GM19397 (cell line): ENCODE measurements around the gene PTPRC.

Experiments
- ATAC-seq: cut with Tn5 transposase; IDR thresholded peaks from one replicate; pipeline ENCODE4 v1.9.1; 2021; ENCODE audit warnings: mild to moderate bottlenecking, moderate library complexity; ENCODE audit not compliant: unreplicated experiment

PTPRC gene

DNA sequence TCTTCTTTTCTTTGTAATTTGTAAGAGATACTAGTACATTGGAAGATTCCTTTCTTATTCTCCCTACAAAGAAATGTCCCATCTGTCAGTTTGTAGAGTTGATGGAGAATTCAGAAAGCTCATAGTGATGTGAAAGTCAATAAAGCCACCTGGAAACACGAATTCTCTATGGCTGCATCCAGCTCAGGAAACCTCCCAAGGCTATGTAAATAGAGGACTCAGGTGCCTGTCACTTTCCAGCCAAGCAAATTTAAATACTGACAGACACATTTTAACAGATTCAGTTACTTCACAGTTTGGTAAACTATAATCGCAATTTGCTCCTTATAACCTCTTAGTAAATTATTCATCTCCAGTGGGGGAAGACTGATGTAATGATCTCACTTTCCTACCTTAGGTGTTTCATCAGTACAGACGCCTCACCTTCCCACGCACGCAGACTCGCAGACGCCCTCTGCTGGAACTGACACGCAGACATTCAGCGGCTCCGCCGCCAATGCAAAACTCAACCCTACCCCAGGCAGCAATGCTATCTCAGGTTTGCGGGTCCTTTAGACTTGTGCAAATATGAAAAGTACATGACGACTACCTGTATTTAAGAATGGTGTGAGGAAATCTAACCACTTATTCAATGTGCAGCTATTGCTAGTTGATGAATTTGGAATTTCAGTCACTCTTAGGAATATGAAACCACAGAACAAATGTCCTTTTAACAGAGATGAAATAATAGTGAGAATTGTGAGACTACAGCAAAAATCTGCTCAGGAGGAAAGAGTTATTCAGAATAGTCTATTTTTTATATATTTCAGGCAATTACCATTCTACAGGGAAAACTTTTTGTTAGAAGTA is 60.6 kb downstream of the PTPRC start:
- ATAC-seq, result no peak

DNA sequence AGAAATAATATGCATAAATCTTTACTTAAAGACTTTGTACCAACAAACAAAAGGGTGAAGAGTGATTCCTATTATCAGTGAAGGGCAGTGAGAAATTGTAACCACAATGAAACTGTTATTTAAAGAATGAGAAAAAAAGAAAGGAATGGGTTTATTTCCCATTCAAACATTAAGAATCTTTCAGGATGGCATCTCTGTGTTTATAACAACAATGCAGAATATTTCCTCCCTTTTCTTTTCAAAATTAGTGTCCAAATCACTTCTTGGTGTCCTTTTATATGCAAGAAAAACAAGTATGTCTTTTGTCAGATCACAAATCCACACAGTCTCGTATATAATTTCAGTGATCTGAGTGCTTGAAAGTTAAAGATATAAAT is 61.2 kb downstream of the PTPRC start:
- ATAC-seq, result no peak

DNA sequence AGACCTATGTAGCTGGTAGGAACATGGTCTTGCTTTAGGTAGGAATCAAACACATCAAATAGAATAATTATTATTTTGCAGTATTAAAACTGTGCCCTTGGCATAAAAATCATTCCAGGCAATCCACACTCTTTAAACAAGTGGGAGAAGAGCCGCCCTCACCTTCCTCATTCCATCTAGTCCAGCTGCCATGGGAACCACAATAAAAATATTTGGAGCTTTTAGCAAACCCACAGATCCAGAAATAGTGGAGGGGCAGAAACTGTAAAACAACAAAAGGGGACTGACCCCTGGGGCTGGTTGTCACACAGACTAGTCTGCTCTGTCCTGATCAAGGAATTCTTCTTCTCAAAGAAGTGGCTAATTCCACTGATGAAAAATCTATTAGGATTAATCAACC is 61.6 kb downstream of the PTPRC start:
- ATAC-seq, result no peak

DNA sequence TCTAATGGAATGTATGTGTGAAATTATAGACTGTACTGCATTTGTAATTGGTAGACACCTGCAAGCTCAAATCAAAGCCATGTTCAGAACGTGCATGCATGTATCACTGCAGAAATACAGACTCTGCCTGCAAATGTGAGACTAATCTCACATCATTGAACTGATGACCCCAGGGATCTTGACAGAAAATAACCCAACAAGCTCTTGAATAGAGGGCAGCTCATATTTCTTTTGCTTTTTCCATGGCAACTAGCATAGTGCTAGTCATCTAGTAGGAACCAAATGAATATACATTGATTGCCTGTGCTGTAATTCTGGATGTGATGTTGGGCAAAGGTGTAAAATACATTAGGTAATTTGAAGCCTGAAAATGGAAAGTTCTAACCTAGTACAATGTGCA is 62.4 kb downstream of the PTPRC start:
- ATAC-seq, result no peak

GRCh38 chr1:198701766-198702539 is 63.1 kb downstream of the PTPRC start:
- ATAC-seq, result no peak

- no peak for ATAC-seq
These were observed 70.1 kb downstream of the PTPRC start for GRCh38 chr1:198708761-198709525.

GRCh38 chr1:198711837-198712236 is 73.0 kb downstream of the PTPRC start:
- ATAC-seq, result no peak

- no peak for ATAC-seq
These were observed 74.2 kb downstream of the PTPRC start for GRCh38 chr1:198713081-198713480.

DNA sequence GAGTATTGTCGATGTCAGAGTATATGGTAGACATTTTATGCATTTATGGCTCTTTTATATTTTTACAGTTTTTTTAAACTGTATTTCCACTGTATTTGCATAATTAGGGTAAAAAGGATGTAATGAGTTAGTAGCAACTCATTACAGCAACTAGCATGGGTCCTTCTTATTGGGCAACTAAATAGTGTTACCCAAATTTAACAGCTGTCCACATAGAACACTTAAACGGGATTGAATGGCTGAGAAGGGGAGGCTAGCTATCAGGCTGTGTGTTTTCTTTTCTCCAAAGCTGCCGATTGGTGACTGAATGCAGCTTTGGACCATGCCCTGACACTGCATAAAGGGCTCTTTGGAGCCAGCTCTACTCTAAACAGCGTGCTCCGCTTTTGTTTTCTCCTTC is 75.4 kb downstream of the PTPRC start:
- ATAC-seq, result no peak

DNA sequence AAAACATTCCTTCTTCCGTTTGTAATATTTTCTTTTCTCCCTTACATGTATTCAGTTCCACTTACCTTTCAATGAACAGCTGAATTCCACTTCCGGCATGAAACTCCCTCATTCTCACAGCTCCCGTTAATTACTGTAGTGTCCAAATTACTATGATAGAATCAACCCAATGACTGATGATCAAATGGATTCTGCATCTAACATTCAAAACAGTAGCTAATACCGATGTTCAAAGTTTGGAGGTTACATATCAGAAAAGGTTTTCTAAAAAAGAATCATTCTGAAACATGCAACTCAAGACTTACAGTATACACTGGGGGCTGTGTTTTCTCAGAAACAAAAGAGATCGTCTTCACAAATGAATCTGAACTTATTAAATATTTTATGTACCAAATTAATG is 77.2 kb downstream of the PTPRC start:
- no peak for ATAC-seq

DNA sequence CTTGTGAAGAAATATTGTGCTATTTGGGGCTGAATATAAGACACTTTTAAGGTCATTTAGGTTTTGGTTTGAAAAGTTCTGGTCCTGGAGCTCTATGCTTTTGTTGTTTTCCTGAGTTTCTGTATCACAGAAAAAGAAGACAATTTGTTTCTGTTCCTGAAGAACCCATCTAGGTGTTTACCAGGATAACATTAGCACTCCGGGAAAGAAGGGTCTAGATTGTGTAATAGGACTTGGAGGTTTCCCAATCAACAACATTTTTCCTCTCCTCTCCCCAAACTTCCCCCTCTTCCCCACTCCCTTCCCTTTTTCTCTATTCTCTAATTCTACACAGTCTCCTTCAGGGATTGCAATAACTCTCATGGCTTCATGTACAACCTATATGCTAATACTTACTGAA is 78.7 kb downstream of the PTPRC start:
- ATAC-seq, result no peak

GRCh38 chr1:198723127-198723526 is 84.3 kb downstream of the PTPRC start:
- ATAC-seq, result no peak

DNA sequence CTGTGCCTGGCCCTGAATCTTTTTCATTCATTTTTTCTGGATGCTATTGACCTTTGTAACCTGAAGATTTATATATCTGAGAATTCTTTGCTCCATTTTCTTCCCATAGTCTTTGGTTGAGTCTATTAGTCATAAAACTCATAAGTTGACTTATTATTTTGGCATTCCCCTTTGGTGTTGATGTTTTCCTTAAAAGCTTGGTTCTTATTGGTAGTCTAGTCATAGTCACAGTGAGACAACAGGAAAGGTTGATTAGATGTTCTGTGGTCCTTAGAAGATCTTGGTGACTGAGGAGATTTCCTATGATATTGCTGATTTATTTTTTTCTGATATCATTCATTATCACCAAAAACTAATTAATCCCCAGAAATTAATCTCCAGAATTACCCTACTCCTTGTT is 86.2 kb downstream of the PTPRC start:
- ATAC-seq, result no peak

GRCh38 chr1:198726455-198726854 is 87.6 kb downstream of the PTPRC start:
- ATAC-seq, result no peak

DNA sequence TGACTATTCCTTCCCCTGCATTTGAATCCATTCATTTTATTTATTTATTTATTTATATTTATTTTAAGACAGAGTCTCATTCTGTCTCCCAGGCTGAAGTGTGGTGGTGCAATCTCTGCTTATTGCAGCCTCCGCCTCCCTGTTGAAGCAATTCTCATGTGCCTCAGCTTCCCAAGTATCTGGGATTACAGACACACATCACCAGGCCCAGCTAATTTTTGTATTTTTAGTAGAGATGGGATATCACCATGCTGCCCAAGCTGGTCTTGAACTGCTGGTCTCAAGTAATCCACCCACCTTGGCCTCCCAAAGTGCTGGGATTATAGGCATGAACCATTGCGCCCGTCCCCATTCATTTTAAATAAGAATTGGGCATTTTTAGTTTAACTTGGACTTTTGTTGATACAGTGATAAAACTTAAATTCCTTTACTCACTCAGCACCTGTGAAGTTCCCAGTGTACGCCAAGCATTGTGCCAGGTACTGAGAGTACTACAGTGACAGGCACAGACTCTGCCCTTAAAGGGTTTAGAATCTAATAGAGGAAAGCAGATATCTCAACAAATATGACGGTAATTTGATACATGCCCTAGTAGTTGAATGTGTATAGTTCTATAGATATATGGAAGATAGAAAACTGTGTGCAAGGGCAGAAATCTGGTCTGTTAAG is 90.5 kb downstream of the PTPRC start:
- ATAC-seq, result no peak

DNA sequence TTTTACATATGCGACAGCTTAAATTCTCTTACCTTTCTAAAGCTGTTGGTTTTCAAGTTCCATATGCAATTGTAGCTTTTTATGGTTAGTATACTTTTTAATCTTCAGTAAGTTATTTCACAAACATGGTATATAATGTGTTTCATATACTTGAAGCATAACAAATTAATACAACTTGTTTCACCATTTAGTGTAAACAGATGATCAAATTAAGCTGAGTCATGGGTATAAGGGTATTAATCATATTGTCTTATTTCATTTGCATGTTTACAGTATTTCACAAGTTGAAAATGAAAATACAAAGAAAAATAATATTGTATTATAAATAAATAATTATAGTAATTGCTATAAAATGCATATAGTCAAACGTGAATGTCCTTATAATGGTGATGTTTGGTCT is 92.1 kb downstream of the PTPRC start:
- no peak for ATAC-seq

GRCh38 chr1:198734323-198735008 is 95.6 kb downstream of the PTPRC start:
- ATAC-seq, result peak; percentile 77

- no peak for ATAC-seq
These were observed 102.9 kb downstream of the PTPRC start for GRCh38 chr1:198741744-198742143.

GRCh38 chr1:198747127-198747526 is 108.3 kb downstream of the PTPRC start:
- ATAC-seq, result no peak

- ATAC-seq, result no peak
These were observed 110.4 kb downstream of the PTPRC start for GRCh38 chr1:198749279-198749678.
